NCI-H2107 treated with DMSO at 0.1 percent for 48 hours (cell line): ENCODE results near the gene NCKAP5.
"Not testable (repeated sequence)": the region's sequence is repeated elsewhere in the genome, so short reads cannot be mapped to it uniquely, and the experiment has no call there.

Experiments
- DNase-seq: peaks from one replicate; lab custom pipeline; 2025; ENCODE audit not compliant: unreplicated experiment; lab: John Stamatoyannopoulos, UW

NCKAP5 gene

DNA sequence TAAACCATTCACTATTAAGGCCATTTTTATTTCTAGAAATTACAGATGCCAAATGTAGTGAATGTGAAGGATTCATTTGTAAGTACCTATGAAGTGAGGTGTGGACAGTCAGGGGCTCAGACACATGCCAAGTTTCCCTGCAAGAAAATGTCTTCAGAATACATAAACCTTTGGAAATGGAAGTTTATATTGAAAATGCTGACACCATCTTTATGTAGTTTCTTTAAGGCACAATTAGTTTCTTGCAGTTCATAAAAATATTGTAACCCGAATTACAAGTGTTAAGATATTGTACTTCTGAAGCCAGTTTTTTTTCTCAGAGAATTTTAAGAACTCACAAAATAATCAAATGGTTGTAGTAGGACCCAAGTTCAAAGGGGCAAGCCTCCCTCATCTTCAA is 832.2 kb downstream of the NCKAP5 start:
- DNase-seq: no peak

DNA sequence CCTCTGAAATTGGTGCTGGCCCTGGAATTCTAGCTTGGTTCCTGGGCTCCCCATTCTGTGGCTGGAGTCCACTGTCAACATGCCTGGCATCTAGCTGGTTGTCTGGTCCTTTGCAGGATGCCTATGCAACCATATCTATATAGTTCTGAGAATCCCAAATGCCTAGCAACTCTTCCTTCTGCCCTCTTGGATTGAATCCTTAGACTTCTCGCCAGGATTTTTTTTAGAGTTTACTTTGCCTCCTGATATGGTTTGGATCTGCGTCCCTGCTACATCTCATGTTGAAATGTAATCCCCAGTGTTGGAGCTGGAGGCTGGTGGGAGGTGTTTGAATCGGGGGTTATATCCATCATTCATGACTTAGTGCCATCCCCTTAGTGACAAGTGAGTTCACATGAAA is 833.3 kb downstream of the NCKAP5 start:
- no peak for DNase-seq

DNA sequence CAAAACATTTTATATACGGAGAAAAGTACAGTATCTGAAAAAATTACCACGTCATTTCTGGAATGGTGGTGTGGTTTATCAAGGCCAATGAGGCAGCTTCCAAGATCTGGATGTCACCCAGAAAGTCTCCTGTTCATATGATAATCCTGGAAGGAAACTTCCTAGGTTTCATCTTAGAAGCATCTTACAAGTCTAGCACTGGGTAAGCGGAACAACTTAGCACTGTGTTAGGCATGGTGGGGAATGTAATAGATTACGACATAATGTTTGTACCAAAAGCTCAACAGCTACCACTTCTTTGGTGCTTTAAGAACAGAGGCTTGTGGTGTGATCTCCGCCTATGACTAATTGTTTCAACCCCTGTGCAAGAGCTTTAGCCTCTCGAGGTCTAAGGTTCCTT is 835.2 kb downstream of the NCKAP5 start:
- no peak for DNase-seq

DNA sequence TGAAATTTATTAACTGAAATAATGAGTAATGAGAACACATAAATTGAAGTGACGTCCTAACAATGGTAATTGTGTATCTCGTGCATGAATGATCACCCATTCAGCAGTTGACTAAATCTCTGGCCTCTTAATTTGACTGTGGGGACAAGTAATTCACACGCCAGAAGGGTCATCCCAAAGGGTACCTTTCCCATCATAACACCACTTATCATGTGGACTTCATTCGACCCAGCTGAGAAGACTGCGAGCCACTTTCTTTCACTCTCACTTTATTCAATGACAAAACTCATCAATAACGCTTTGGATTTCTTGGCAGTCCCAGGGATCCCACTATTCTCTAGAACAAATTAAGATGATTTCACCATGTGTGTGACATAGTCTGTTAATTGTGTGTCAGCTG is 835.6 kb downstream of the NCKAP5 start:
- no peak for DNase-seq

DNA sequence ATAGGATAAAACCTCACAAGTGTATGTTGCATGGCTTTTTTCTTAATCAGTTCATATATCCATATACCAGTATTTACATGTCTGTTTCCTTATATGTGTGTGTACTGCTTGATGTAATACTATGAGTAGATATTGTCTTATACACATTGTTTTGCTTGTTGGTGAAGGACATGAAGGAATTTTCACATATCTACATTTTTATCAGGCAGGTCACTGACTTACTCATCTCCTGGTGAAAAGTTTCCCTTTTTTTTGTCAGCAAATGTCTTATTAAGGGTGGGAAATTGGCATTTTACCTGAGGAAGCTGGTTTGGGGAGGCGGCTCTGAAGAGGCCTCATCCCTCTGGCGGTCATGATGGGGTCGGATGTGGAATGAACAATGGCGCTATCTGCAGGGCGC is 836.8 kb downstream of the NCKAP5 start:
- no peak for DNase-seq

DNA sequence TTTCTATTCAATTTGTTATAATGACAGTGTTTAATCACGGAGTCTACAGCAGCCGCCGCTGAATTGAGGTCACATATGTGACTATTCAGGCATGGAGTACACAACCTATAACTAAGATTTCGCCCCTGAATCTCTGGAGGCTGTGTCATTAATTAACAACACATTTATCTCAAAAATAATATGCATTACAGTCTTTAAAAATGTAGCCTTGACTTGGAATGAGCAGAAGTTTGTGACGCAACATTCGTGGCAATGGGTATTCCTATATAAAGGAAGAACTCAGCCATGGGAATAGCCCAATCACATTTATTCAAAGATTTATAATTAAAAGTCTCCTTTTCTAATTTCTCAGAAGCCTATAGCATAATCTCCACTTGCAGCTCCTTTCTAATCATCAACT is 837.7 kb downstream of the NCKAP5 start:
- DNase-seq: no peak

DNA sequence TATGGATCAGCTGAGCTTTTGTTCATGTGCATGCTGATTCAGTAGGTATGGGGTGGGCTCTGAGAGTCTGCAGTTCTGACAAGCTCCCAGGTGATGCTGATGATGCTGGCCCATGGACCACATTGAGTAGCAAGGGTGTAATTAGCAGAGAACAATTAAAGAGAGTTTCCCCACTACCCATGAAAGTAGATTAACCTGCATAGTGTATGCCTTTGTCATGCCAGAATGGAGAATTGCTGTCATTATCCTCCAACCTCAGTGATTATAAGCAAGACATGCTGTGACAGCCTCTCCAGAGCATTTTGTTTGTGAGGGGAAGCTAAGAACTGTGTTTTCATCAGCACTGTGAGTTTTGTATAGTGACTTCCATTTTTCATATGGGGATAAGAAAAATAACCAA is 838.7 kb downstream of the NCKAP5 start:
- no peak for DNase-seq

DNA sequence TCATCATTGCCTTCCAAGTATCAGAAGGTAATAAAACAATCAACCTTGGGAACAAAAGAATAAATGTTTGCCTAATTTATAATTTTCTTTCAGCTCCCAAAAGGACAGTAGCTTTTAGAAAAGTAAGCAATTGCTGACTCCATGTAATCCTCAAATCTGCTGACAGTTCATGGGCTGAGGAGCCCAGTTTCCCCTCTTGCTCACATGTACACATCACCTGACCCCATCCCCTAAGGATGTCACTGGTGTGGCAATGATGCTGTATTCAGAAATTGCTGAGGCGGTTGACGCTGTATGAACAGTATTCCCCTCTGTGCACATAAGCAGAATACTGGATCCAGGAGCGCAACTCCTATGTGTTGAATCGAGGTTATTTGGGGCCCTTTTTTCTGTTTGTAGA is 842.1 kb downstream of the NCKAP5 start:
- no peak for DNase-seq

DNA sequence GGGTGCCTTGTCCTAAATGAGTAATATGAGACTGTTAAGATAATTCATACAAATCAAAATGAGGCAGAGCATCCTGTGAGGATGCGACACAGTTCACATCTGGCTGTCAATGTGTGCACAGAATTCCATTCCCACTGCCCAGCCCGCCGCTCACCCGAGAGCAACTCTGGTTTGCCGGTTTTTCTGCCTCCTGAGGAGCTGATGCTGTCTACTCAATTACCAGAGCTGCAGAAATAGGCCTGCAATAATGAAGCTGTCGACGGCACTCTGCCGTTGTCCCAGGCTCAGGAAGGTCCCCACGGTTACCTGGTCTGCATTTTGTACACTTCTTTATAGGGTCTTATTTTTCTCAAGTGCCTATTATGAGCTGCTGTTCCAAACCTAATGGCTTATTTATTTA is 842.5 kb downstream of the NCKAP5 start:
- no peak for DNase-seq

DNA sequence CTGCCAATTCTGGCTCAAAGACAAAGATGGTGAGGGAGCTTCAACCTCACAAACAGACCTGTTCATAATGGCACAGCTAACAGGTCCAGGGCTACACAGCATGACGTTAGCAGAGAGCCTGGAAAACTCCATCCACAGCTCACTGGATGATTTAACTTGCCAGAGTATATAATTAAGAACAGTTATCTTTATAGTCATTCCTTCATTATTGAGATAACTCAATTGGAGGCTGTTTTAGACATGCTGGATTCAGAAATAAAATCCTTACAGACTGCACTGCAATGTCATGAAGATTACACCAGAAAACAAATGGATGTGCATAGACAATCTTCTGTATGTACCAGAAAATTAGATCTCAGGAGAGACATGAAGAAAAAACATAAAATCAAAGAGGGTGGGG is 843.1 kb downstream of the NCKAP5 start:
- no peak for DNase-seq

DNA sequence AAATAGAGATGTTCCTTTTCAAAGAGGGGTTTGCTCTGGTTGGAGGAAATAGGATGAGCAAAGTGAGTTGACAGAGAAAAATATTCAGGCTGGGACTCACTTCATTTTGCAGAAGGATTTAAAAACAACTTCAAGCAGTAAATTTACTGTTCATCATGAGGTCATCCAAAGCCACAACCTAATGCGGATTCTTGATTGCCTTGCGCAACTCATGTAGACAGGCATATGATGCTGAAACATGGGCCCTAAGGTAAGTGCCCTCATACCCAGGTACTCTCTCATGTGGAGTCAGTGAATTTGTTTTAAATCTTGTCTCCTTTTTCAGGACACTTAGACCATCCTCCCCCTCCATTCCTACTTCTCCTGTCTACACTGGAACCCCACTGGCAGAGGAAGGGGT is 846.3 kb downstream of the NCKAP5 start:
- no peak for DNase-seq

DNA sequence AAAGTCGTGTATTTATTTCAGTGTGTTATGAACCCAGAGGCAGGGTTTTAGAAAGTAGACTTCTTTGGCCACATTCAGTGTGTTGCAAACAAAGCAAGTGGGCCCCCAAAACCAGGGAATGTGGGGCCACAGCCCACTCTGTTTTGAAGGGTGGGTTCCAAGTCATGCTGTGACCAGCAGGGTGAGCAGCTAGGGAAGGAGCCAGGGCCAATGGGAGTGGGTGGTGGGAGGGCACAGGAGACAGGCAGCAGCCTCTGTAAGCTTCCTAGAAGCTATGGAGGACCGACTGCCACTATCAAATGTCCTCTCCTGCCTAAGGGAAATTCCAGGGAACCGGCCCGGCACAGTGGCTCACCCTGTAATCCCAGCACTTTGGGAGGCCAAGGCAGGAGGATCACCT is 847.9 kb downstream of the NCKAP5 start:
- DNase-seq: no peak

DNA sequence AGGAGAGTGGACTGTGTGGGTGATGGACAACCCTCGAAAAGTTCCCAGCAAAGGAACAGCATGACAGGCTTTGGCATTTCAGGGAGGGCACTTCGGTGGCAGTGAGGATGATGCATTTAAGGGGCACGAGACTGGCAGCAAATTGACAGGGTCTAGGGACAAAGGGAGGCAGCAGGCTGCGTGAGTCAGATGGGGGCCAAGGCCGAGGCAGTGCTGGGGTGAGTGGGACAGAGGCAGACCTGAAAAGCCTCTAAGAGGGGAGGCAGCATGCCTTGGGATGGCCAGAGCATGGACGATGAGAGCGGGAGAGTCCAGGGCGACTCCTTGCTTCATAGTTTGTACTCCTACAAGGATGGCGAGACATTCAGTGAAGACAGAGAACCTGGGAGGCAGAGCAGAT is 848.8 kb downstream of the NCKAP5 start:
- DNase-seq: no peak

DNA sequence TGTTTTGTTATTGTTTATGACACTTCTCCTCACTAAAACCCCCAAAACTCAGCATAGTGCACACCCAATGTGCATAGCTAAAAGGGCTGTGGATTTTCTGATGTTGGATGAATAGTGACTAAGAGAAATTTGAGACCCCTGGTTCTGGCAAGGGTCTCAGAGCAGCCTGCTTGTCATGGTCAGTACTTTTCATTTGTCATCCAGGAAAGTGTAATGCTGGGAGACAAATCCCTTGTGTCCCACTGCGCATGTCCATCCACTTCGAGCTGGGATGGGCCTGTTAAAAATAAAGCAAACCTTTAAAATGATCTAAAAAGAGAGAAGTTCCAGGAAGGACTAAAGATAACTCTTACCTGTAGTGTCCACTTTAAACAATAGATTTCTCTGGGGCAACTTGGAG is 851.3 kb downstream of the NCKAP5 start:
- no peak for DNase-seq

DNA sequence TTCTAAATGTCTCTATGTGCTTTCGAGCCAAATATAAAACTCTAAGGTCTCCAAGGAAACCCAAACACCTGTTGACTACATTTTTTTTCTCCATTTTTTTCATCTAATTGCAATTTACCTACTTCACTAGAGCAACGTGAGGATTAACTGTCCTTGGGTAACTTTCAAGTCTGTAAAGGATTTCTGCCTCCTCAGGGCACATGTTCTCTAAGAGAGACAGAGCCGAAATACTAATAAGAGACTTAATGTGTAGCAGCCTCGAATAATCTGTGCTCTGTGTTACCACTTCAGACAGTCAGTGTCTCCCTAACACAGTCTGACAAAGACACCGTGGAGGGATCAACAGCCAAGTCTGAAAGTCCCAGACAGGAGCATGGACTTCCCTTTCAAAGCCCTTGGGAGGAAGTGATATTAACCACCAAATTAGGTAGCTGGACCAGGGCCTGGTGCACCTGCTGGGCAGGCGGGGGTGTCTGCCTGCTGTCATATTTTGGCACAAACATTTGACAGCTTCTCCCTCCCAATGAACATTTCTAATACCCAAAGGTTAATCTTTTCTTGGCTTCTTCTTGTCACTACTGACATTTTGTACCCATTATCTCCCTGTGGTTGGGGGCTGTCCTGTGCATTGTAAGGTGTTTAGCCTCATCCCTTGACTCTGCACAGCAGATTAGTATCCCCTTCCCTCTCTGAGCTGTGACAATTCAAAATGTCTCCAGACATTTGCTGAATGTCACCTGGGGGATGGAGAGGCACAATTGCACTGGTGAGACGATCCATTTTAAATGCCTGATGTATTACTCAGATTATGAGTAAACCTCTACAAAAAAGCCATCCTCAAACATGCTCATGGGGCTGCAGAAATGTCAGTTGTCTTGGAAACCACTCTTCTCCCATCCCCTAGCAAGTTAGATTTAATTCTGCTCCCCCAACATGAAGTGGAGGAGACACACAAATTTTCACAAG is 852.6 kb downstream of the NCKAP5 start:
- no peak for DNase-seq

DNA sequence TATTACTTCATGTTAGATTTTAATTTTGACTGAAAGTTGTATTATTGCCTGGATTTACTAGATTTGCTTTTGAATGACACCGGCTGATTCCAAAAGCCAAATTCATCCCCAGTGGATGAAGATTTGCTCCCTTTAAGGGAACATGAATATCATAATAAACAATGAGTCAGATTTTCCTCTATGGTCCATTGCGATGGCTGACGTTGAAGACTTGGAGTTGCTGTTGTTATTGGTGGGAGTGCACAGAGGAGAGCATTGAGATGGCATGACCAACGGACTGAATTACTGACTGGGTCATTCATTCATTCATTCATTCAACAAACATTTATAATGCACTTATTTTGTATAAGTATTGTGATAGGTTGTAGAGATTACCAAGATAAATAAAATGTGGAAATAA is 864.9 kb downstream of the NCKAP5 start:
- DNase-seq: no peak

DNA sequence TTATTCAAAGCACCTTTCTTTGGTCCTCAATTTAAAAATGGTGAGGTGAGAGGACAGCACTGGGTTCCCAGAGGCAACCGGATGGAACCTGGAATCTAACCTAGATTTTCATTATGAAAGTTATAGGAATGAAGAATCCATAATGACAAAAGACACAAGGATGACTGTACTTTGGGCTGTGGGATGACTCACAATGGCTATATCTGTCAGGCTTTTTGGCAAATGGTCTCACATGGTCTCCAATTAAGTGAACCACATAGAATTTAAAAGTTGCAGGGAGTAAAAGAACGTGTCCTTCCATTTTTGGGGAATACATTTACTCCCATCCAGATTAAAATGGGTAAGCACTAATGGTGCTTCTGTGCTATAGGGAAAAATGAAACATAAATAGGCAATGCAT is 866.5 kb downstream of the NCKAP5 start:
- no peak for DNase-seq

DNA sequence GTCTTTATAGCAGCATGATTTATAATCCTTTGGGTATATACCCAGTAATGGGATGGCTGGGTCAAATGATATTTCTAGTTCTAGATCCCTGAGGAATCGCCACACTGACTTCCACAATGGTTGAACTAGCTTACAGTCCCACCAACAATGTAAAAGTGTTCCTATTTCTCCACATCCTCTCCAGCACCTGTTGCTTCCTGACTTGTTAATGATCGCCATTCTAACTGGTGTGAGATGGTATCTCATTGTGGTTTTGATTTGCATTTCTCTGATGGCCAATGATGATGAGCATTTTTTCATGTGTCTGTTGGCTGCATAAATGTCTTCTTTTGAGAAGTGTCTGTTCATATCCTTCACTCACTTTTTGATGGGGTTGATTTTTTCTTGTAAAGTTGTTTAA is 868.5 kb downstream of the NCKAP5 start:
- DNase-seq: not testable (repeated sequence)

DNA sequence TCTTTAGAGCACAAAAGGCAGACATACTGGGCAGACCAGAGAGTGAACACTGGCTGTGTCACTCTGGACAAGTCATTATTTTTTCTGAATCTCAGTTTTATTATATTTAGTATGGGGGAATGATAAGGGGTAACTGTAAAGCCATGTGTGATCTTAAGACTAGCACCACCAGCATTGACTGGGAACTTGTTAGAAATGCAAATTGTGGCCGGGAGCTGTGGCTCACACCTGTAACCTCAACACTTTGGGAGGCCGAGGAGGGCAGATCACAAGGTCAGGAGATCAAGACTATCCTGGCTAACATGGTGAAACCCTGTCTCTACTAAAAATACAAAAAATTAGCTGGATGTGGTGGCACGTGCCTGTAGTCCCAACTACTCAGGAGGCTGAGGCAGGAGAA is 869.9 kb downstream of the NCKAP5 start:
- DNase-seq: not testable (repeated sequence)

DNA sequence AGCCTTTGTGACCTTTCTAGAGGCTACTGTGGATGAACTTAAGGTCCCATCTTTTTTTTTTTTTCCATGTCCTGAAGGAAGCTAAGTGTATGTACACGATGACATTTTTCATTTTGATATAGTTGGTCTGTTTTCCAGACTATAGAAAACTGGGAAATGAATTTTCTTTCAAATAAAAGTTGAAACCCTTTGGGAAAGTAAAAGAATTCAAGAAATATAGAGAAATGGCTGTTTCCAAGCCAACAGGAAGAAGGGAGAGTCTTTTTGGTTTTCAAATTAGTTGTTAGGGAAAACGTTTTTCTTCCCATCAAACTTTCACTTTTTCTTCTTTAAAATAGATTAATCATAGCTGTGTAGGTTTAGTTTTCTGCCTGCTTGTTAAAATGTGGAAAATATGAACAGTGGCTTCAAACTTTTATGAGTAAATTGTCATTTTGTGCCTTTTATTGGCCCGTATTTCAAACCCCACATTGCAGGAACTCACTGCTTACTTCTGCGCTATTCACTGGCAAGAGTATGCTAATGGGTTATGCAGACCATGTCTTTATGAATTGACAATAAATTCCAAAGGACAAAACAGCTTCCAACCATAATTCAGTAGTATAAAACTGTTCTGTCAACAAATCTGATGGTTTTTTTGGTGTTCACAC is 870.6 kb downstream of the NCKAP5 start:
- no peak for DNase-seq

DNA sequence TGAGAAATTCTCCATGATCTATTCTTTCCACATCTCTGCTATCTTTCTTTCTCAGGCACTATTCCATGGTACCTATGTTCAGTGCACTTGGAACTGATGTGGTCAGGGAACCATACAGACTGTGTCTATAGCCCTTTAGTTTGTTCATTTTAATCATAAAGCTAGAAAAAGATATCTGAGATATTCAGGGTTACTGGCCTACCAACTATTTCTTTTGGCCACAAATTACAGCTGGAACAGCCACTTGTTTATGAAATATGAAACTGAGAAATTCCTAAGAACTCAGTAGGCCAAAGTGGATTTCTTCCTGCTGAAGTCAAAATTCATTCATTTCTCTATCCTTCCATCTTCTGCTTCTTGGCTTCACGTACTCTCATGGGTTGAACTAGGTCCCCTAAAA is 875.4 kb downstream of the NCKAP5 start:
- DNase-seq: no peak

DNA sequence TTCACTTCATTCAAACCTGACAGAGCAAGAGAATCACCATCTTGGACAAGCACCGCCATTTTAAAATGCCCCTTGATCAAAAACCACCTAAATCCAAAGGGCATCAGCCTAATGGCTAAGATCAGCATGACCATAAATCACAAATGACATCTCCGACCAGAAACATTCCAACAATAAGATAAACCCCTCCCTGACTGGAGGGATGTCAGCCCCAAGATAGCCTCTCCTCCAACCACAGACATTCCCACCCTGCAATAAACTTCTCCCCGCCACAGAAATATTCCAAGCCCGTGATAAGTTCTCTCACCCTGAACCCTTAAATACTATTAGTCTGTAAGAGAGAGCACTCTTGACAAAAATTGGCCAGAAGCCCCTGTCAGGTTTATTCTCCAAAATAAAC is 876.7 kb downstream of the NCKAP5 start:
- no peak for DNase-seq
